OCI-LY1 (cell line): ENCODE measurements around the gene PRKAR1A.

Source experiments
- H2AFZ ChIP-seq: fragments of 200-600 bp; sonication (generic), shearing (Covaris generic); 2 replicates; pipeline ENCODE4 v1.6.0; 2014; ENCODE audit warnings: antibody characterized with exemption, mild to moderate bottlenecking, low read length
- H3F3A ChIP-seq: fragments of 200-600 bp; sonication (generic), shearing (Covaris generic); 2 replicates; pipeline ENCODE4 v1.6.0; 2014; ENCODE audit warnings: mild to moderate bottlenecking, antibody characterized with exemption, low read length, moderate library complexity; ENCODE audit not compliant: insufficient read depth
- H3K27ac ChIP-seq: fragments of 200-600 bp; sonication (generic); 2 replicates; pipeline ENCODE4 v1.5.1; 2014; ENCODE audit warnings: low read length, mixed run types, mild to moderate bottlenecking, low read depth; ENCODE audit not compliant: poor library complexity, severe bottlenecking
- H3K27me3 ChIP-seq: fragments of 200-600 bp; sonication (generic); 2 replicates; pipeline ENCODE4 v1.6.0; 2014; ENCODE audit warnings: antibody characterized with exemption, mild to moderate bottlenecking, low read length, moderate library complexity; ENCODE audit not compliant: insufficient read depth
- H3K36me3 ChIP-seq: fragments of 200-600 bp; sonication (generic); 2 replicates; pipeline ENCODE4 v1.6.1; 2014; ENCODE audit warnings: mild to moderate bottlenecking, antibody characterized with exemption, low read length, moderate library complexity, mixed read lengths; ENCODE audit not compliant: insufficient read depth
- H3K4me1 ChIP-seq: fragments of 200-600 bp; sonication (generic); 2 replicates; pipeline ENCODE4 v1.5.1; 2014; ENCODE audit warnings: mild to moderate bottlenecking, low read length, moderate library complexity; ENCODE audit not compliant: insufficient read depth, severe bottlenecking
- H3K4me2 ChIP-seq: fragments of 200-600 bp; sonication (generic), shearing (Covaris generic); 2 replicates; pipeline ENCODE4 v1.6.1; 2014; ENCODE audit warnings: low read length
- H3K4me3 ChIP-seq: fragments of 200-600 bp; sonication (generic); 2 replicates; pipeline ENCODE4 v1.5.1; 2014; ENCODE audit warnings: low read length, low read depth, mild to moderate bottlenecking, mixed read lengths; ENCODE audit not compliant: poor library complexity, severe bottlenecking
- H3K79me2 ChIP-seq: fragments of 200-600 bp; shearing (Covaris generic); 2 replicates; pipeline ENCODE4 v1.6.1; 2016; ENCODE audit warnings: mixed run types, low read length, mixed read lengths; ENCODE audit not compliant: insufficient read depth
- H3K9ac ChIP-seq: fragments of 200-600 bp; sonication (generic), shearing (Covaris generic); 2 replicates; pipeline ENCODE4 v1.6.1; 2014; ENCODE audit warnings: mild to moderate bottlenecking, low read length, mixed read lengths
- H3K9me2 ChIP-seq: fragments of 200-600 bp; sonication (generic), shearing (Covaris generic); 2 replicates; pipeline ENCODE4 v1.6.1; 2014; ENCODE audit warnings: low read depth, mild to moderate bottlenecking, low read length, mixed read lengths
- H3K9me3 ChIP-seq: fragments of 200-600 bp; shearing (Covaris generic); 2 replicates; pipeline ENCODE4 v1.6.1; 2014; ENCODE audit warnings: low read length, mixed read lengths
- H4K20me1 ChIP-seq: fragments of 200-600 bp; sonication (generic), shearing (Covaris generic); 2 replicates; pipeline ENCODE4 v1.6.0; 2016; ENCODE audit warnings: mild to moderate bottlenecking, low read length; ENCODE audit not compliant: insufficient read depth
- EZH2 ChIP-seq: fragments of 200-600 bp; sonication (generic), shearing (Covaris generic); IDR thresholded peaks from 2 replicates; pipeline ENCODE4 v1.8.0; 2017; ENCODE audit warnings: borderline replicate concordance, mixed run types, mild to moderate bottlenecking, antibody characterized with exemption, low read length, moderate library complexity, mixed read lengths
- TF ChIP-seq, protein P1 (sequence below): fragments of 200-600 bp; sonication (generic), shearing (Covaris generic); IDR thresholded peaks from 2 replicates; pipeline ENCODE4 v1.5.1; 2017; ENCODE audit warnings: mild to moderate bottlenecking, antibody characterized with exemption, low read length, moderate library complexity, mixed read lengths

Gene PRKAR1A

DNA sequence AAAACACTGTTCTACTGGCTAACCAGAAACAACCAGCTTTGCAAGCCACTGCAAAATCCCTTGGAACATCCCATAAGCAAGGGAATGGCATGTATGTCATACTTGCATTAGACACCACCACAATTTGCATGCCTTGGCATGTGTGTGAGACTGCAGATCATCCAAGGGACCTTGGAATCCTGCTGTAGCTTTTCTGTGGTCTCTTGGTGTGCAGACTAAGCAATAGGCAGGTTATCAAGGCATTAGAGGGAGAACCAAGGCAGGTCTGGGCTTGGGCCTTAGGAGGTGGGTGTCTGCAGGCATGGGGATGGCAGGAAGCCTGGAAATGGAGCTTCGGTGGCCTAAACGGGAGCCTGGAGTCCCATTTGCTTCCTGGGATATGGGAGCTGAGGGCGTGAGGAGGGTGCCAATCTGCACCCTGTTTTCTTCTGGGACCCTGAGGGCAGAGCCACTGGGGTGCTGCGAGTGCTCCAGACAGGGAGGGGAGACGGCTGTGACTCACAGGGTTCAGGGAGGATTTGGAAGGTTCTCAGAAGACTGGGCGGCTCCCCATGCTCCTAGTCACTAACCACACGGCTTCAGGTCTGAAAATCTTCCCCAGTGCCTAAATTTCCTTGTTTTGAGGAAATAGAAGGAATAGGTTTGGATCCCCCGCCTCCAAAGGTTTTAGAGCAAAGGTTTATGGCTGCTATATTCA, 52.3 kb downstream of the PRKAR1A start:
- H3K4me3 ChIP-seq: no peak overlapping the region
- H3F3A ChIP-seq: no peaks in the 10 kb centered on the region

DNA sequence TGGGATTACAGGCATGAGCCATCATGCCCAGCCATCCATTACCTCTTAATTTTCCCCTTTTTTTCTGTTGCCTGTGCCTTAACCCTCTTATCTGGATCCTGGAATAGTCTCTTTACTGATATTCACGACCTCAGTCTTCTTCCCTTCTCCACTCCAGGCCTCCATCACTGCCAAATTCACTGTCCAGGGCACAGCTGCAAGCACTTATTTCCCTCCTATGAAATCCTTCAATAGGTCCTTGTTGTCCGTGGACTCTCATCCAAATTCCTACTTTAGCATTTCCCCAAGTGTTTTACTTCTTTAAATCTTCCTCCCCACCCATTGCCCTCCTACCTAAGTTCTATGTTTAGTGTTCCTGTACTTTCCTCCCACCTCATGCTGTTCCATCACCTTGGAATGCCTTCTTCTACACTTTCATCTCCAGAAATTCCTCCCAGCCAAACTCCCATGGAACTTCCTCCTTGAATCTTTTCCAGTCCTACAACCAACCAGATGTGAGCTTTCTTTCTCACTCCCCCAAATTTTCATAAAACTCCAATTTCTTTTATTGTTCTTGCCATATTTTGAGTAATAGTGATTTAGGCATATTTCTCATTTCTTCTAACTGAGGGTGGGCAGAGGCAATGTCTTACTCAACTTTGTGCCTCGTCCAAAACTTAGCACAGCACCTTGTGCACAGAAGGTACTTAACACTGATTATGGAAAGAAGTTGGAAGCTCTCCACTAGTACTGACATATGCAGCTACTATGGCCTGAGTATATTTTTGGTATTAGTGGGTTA, 53.6 kb downstream of the PRKAR1A start:
- H3K36me3 ChIP-seq: no peaks in the 10 kb centered on the region
- H4K20me1 ChIP-seq: no peaks in the 10 kb centered on the region
- H3K9me3 ChIP-seq: no peaks in the 10 kb centered on the region
- no peak overlapping the region for H3K4me3 ChIP-seq
- H3K27me3 ChIP-seq: no peaks in the 10 kb centered on the region; the same call in 1 of the 2 replicates
- no peaks in the 10 kb centered on the region for H3K9me2 ChIP-seq
- H3K79me2 ChIP-seq: no peaks in the 10 kb centered on the region
- TF ChIP-seq, protein P1, sequence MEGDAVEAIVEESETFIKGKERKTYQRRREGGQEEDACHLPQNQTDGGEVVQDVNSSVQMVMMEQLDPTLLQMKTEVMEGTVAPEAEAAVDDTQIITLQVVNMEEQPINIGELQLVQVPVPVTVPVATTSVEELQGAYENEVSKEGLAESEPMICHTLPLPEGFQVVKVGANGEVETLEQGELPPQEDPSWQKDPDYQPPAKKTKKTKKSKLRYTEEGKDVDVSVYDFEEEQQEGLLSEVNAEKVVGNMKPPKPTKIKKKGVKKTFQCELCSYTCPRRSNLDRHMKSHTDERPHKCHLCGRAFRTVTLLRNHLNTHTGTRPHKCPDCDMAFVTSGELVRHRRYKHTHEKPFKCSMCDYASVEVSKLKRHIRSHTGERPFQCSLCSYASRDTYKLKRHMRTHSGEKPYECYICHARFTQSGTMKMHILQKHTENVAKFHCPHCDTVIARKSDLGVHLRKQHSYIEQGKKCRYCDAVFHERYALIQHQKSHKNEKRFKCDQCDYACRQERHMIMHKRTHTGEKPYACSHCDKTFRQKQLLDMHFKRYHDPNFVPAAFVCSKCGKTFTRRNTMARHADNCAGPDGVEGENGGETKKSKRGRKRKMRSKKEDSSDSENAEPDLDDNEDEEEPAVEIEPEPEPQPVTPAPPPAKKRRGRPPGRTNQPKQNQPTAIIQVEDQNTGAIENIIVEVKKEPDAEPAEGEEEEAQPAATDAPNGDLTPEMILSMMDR: no peak
- H2AFZ ChIP-seq: no peak overlapping the region
- no peaks in the 10 kb centered on the region for H3K4me1 ChIP-seq
- no peaks in the 10 kb centered on the region for H3F3A ChIP-seq
- H3K9ac ChIP-seq: no peak overlapping the region
- no peak overlapping the region for H3K27ac ChIP-seq
- no peak overlapping the region for H3K4me2 ChIP-seq

More for the DNA sequence above, 52.3 kb downstream of the PRKAR1A start:
- H3K79me2 ChIP-seq: no peaks in the 10 kb centered on the region
- H3K4me2 ChIP-seq: no peak overlapping the region
- H4K20me1 ChIP-seq: no peaks in the 10 kb centered on the region
- no peaks in the 10 kb centered on the region for H3K9me3 ChIP-seq
- no peaks in the 10 kb centered on the region for H3K4me1 ChIP-seq
- no peak overlapping the region for H2AFZ ChIP-seq
- H3K9me2 ChIP-seq: no peaks in the 10 kb centered on the region
- TF ChIP-seq, protein P1: no peak
- no peak for TF ChIP-seq EZH2
- no peak overlapping the region for H3K9ac ChIP-seq
- no peaks in the 10 kb centered on the region; the same call in 1 of the 2 replicates for H3K27me3 ChIP-seq
- no peaks in the 10 kb centered on the region for H3K36me3 ChIP-seq
- no peak overlapping the region for H3K27ac ChIP-seq

DNA sequence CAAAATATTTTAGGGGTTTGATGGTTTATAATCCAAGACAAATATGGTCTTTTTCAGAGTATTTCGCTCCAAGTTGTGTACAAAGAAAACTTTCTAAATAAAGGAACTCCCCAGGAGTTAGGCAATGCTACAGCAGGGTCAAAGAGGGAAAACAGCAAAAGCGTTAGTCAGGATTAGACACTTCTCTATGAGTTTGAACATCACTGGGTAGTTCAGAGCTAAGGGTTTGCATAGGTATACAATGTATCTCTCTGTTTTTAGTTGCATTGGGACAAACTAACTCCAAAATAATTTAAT, 54.2 kb downstream of the PRKAR1A start:
- Histone ChIP-seq H3K27me3 (no peaks in the 10 kb centered on the region; the same call in 1 of the 2 replicates), H4K20me1 (no peaks in the 10 kb centered on the region), H3K4me3 (no peak overlapping the region), H3F3A (no peaks in the 10 kb centered on the region), H3K79me2 (no peaks in the 10 kb centered on the region), H3K36me3 (no peaks in the 10 kb centered on the region), H3K9me2 (no peaks in the 10 kb centered on the region), H3K9me3 (no peaks in the 10 kb centered on the region), H3K4me2 (no peak overlapping the region), H3K9ac (no peak overlapping the region), H2AFZ (no peak overlapping the region), H3K27ac (no peak overlapping the region), H3K4me1 (no peaks in the 10 kb centered on the region)
- no peak for TF ChIP-seq EZH2
- TF ChIP-seq, protein P1: no peak
